IPS-NIHi11 (cell line): ENCODE data around the gene OST4.
A peak's percentile ranks its signal among the peaks of the same experiment; 100 is the strongest.
"Not testable (repeated sequence)": the region's sequence is repeated elsewhere in the genome, so short reads cannot be mapped to it uniquely, and the experiment has no call there.

ENCODE experiments used
- DNase-seq: peaks from one replicate; pipeline ENCODE4 v3.0.0; 2012; ENCODE audit warnings: mixed read lengths, low spot score

The OST4 gene

GRCh38 chr2:27071277-27071989 is at the start of gene OST4:
Gene OST4 (minus strand): TSS chr2:27071654.
- peak; percentile 99 for DNase-seq

GRCh38 chr2:27119330-27119670 is 47.8 kb upstream of the OST4 start:
- not testable (repeated sequence) for DNase-seq

DNA sequence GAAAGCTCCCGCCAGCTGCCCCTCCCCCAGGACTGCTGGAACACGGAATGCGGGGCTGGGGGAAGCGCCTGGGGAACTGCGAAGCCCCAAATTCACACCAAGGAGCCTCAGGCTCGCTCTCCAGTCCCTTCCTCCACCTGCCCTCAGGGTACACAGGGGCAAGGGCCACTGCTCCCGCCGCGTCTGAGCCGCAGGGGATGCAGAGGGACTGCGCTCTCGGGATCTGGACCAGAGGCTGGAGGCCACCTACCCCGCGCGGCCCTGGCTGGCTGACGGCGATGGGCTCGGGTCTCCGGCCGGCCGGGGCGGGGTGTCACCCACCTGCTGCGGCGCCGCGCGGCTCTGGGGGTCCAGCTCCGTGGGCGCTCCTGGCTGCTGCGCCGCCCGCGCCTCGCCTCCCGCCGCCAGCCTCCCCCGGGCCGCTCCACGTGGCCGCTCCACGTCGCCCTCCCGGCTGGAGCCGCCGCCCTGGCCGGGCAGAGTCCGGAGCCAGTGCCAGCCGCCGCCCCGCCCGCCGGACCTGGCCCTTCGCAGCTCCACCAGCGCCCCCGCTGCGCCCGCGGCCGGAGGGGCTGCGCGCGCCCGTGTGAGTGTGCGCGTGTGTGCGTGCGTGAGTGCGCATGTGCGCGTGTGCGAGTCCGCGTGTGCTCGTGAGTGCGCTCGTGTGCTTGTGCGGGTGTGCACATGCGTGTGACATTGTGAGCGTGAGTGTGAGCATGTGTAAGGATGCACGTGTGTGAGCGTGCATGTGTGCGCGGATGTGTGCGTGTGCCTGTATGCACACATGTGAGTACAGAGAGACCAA is 47.3 kb upstream of the OST4 start, which contains the start of gene CGREF1:
TSS of gene CGREF1 (minus strand) at position 604 of the 805 bp plus-strand sequence. CDS start 14,762 bp downstream, outside the sequence.
- peak; percentile 76 for DNase-seq

DNA sequence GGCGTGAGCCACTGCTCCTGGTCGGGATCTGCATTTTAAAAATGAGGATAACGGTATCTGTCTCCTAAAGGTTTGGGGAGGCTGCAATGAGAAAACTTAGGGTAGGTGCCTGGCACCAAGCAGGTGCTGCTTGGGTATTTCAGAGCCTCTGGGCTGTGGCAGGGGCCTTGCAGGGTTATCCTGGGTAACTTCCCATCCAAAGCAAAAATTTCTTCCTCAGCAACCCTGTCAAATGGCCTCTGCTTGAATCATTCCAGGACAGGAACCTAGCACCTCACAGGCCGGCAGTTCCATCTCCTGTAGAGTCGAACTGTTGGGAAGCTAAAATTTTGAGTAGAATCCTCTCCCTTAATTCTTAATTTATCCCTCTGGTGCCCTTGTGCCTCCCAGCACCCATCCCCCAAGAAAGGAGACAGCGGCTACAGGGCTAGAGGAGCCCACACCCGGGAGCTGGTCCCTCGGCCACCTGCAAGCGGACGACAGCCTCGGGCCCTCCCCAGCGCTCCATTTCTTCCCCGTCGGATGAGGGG is 46.6 kb upstream of the OST4 start:
- DNase-seq = no peak

GRCh38 chr2:27115519-27115918 is 44.1 kb upstream of the OST4 start:
- DNase-seq = no peak

- not testable (repeated sequence) for DNase-seq
These were observed 40.1 kb upstream of the OST4 start for GRCh38 chr2:27111392-27112078.

DNA sequence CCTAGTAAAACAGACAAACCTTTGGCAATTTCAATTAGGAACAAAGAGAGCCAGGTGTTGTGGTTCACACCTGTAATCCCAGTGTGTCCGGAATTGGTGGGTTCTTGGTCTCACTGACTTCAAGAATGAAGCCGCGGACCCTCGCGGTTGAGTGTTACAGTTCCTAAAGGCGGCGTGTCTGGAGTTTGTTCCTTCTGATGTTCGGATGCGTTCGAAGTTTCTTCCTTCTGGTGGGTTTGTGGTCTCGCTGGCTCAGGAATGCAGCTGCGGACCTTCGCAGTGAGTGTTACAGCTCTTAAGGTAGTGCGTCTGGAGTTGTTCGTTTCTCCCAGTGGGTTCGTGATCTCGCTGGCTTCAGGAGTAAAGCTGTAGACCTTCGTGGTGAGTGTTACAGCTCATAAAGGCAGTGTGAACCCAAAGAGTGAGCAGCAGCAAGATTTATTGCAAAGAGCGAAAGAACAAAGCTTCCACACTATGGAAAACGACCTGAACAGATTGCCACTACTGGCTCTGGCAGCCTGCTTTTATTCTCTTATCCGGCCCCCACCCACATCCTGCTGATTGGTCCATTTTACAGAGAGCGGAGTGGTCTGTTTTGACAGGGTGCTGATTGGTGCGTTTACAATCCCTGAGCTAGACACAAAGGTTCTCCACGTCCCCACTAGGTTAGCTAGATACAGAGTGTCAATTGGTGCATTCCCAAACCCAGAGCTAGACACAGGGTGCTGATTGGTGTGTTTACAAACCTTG is 39.3 kb upstream of the OST4 start:
- not testable (repeated sequence) for DNase-seq

DNA sequence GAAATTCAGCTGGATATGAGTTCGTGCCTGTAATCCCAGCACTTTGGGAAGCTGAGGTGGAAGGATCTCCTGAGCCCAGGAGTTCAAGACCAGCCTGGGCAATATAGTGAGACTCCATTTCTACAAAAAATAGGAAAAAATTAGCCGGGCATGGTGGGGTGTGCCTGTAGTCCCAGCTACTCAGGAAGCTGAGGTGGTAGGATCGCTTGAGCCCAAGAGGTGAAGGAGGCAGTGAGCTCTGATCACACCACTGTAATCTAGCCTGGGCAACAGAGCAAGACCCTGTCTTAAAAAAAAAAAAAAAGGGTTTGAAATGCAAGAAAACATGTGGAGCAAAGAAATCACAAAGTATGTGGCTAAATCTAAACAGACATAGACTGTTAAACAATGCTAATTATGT is 37.6 kb upstream of the OST4 start:
- DNase-seq = no peak

DNA sequence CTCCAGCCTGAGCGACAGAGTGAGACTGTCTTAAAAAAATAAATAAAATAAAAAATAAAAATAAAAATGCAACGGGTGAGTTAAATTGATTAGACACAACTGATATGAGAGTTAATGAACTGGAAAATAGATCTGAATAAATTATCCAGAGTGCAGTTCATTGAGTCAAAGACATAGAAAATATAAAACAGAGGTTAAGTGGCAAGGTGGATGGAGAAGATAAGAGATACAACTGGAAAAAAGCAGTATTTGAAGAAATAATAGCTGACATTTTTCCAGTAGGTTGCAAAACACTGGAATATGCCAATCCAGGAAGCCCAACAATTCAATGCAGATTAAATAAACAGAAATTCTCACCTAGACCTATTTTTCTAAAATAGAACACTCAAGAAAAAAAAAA is 36.8 kb upstream of the OST4 start:
- DNase-seq = no peak

- DNase-seq = no peak
These were observed 34.5 kb upstream of the OST4 start for GRCh38 chr2:27105981-27106380.

GRCh38 chr2:27102329-27102728 is 30.9 kb upstream of the OST4 start:
- no peak for DNase-seq

- no peak for DNase-seq
These were observed 28.6 kb upstream of the OST4 start for GRCh38 chr2:27100036-27100435.

GRCh38 chr2:27099334-27099955 is 28.0 kb upstream of the OST4 start:
- DNase-seq = no peak

DNA sequence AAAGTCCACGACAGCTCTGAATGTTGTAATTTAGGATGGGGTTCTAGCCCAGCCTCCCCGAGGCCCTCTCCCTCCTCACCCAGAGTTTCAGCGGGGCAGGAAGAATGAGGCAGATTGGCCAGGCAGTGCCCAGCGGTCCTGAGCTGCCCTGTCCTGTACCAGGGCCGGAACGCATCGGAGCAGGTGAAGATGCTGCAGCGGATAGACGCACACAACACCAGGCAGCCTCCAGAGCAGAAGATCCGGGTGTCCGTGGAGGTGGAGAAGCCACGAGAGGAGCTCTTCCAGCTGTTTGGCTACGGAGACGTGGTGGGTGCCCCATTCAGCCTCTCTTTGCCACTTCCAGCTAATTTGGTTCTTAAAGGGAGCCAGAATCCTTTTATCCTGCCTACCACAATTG is 25.9 kb upstream of the OST4 start:
- no peak for DNase-seq

GRCh38 chr2:27096748-27097297 is 25.4 kb upstream of the OST4 start:
- DNase-seq = no peak

DNA sequence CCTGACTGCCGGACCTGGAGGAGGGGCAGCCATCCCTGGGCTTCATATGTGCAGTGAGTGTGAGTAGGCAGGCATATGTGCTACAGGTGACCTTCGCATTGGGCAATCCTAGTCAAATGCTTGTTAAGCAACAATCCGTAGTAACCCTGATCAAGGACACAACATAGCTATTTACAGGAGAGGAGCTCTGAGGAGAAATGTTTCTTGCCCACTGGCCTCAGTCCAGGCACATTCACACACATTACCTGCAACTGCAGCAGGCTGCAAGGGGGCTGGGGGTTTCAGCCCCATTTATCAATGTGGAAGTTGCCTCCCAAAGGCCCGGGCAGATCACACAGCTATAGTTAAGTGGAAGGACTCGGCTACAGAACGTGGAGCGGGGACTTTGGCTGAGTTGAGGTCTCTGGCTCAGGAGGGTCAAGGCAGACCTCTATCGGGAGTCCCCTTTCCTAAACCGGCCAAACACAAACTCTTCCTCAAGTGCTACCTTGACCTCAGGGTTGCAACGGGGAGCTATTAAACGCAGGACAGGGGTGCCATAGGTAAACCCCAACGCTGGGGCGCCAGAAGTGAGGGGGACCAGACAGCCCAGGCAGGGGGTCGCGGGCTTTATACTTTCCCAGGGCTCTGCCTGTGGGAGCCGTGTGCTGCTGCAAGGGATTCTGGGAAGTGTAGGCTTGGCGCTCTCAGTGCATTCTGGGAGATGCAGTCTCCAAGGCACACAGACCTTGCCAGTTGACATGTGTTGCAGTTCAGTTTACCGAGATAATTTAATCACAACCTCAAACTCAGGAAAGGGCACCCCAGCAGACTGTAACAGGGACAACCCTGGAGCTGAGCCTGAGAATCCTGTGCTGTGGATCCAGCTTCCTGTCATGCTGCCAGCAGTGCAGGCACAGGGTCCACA is 24.5 kb upstream of the OST4 start:
- peak; percentile 88 for DNase-seq

DNA sequence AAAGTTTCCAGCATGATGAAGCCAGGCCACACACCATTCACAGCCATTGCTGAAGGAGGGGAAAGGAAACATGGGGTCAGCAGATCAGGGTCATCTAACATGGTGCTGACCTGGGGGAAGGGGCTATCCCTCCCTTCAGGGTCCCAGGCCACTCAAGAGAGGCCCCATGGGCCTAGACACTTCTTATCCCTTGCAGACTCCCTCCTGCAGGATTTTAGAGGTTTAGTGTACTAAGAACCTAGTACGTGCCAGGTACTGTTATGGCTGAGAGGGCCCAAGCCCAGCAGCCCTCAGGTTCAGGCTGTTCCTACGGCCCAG is 23.9 kb upstream of the OST4 start:
- DNase-seq = no peak

- no peak for DNase-seq
These were observed 23.0 kb upstream of the OST4 start for GRCh38 chr2:27094353-27094984.

DNA sequence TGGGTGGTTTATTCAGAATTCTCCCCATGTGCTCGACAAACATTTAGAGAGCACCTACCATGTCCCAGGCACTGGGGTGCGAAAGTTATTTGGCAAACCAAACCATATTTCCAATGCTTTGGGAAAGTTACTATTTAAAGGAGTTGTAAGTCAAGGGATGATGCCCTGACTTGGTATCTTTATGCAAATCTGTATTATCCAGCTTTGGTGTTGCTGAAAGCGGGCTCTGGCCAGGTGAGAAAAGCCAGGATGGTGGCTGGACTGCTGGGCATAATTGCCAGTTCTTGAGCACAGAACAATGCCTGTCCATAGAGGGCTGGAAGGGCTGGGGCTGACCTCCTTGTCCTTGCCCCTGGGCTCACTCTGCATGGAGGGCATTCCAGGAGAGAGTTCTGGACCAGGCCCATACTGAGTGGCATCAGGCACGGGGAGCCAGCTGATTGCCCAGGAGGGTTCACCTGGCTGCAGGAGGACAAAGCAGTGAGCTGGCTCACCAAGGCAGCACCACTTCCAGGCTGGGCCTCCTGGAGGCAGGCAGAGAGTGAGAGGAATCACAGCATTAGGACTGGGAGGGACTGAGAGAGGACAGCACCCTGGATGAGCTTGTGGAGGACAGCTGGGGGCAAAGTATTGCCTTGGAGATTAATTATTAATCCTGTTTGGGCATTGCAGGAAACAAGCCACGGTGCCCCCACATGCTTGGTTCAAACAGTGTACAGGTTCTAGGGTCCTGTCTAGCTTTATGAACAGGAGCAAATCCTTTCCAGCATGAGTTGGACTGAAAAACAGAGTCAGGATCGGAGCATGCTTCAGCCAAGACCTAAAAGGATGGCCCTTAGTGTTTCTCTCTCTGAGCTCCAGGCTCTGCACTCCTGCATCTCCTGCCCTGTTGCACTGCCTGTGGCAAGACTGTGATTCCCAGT is 22.2 kb upstream of the OST4 start:
- no peak for DNase-seq
